SH-SY5Y (cell line): ENCODE measurements around the gene PDE4D.

Experiments used
- GATA2 ChIP-seq: IDR thresholded peaks from 2 replicates; pipeline ENCODE4 v1.6.1; 2011; ENCODE audit warnings: mild to moderate bottlenecking, low read depth, low read length
- GATA3 ChIP-seq: IDR thresholded peaks from 2 replicates; pipeline ENCODE4 v1.6.1; 2011; ENCODE audit warnings: low read depth, mild to moderate bottlenecking, low read length, moderate library complexity

- TF ChIP-seq GATA2 (no peak), GATA3 (no peak)
These were observed 755.7 kb downstream of the PDE4D start for GRCh38 chr5:59137846-59138245.
